Activated T-cell treated with anti-CD3 and anti-CD28 coated beads, Interleukin-2, amount 50 U/mL, for 72 hours (primary cell): Measurements from ENCODE around the gene SLC30A2. TPM values are rescaled to one million over a fixed set of nuclear protein-coding genes. Genes with fewer than 3 reads are reported as not detected.

Experiments
- ATAC-seq, 2 donors: fragments of 150-1000 bp; cut with Tn5 transposase; replicated peaks in 1 of 2; 2 replicates each; pipeline ENCODE4 v1.10.0; 2021; ENCODE audit warnings: moderate library complexity in 2 of 2, mild to moderate bottlenecking in 1 of 2
- DNase-seq, 2 donors: peaks; one replicate each; pipeline ENCODE4 v3.0.0; 2021 to 2022; ENCODE audit warnings: mixed read lengths in 1 of 2
- H3K27ac Mint-ChIP-seq: one replicate; pipeline ENCODE4 v1.8.0; 2022; ENCODE audit warnings: mild to moderate bottlenecking, moderate library complexity, mixed read lengths
- H3K27me3 Mint-ChIP-seq: one replicate; pipeline ENCODE4 v1.8.0; 2022; ENCODE audit warnings: low read depth, mixed read lengths
- H3K36me3 Mint-ChIP-seq, 2 donors: one replicate each; pipeline ENCODE4 v1.8.0; 2022; ENCODE audit warnings: mixed read lengths in 2 of 2, mild to moderate bottlenecking in 1 of 2; ENCODE audit not compliant: insufficient read depth in 2 of 2
- H3K4me1 Mint-ChIP-seq: one replicate; pipeline ENCODE4 v1.8.0; 2022; ENCODE audit warnings: low read depth, mixed read lengths
- H3K4me3 Mint-ChIP-seq, 2 donors: one replicate each; pipeline ENCODE4 v1.8.0; 2022; ENCODE audit warnings: mild to moderate bottlenecking in 2 of 2, mixed read lengths in 2 of 2, moderate library complexity in 2 of 2
- H3K9me3 Mint-ChIP-seq, 2 donors: one replicate each; pipeline ENCODE4 v1.8.0; 2022; ENCODE audit warnings: mixed read lengths in 2 of 2
- total RNA-seq, 2 donors: library from RNA; stranded (reverse); gene quantifications; one replicate each; pipeline ENCODE4 v1.2.3, GENCODE V29; 2022

The SLC30A2 gene
- total RNA-seq, 2 donors from 2014 or later, result not detected

DNA sequence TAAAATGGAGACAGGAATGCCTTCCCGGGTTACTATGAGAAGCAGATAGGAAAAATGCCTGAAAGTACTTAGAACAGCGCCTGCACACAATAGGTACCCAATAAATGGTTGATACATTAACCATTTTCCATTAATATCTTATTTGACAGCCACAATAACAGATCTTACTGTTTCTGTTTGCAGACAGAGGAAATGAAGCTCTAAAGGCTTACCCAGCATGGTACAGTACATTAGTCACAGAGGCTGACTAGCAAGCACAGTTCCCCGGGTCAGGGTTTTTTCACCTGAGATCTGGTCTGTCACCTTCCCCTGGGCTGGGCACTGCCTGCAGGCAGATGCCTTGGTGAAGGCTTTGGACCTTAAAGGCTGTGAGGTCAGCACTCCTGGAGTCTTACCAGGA, 18.6 kb upstream of the SLC30A2 start:
- no peak for ATAC-seq
- Mint-ChIP-seq H3K4me1 (no peaks in the 10 kb centered on the region), H3K9me3 (no peaks in the 10 kb centered on the region), H3K27me3 (peaks cover 24% of the 10 kb centered on the region), H3K36me3 (no peaks in the 10 kb centered on the region), H3K27ac (no peak overlapping the region), H3K4me3 (no peak overlapping the region)
- no peak for DNase-seq

DNA sequence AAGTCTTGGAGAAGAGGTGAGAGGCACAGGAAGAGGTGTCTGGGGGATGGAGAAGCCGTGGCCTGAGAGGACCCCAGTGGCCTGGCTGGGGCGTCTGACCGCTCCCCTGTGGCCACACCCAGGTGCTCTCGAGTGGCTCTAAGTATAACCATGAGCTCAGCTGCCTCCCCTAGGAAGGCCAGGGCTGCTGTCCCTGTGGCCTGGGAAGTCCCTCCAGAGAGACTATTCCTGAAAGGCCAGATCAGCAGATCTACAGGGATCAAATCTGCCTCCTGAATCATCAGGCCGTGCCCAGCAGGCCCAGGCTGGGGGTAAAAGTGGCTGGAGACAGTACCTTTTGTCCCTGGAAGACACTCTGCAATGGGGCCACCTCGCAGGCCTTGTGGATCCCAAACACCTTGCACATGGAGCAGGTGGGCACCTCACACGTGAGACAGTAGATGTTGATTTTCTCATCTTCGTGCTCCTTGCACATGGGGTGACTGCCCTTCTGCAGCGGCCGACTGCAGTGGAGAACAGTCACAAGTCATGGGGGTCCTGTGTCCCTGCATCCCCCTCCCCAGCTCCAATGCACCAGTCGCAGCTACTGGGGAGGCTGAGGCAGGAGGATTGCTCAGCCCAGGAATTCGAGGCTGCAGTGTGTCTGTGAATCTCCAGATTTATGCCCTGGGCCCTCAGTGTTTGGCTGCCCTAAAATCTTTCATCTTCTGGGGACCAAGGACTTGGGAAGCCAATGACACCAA, 15.1 kb upstream of the SLC30A2 start:
- no peak for DNase-seq

DNA sequence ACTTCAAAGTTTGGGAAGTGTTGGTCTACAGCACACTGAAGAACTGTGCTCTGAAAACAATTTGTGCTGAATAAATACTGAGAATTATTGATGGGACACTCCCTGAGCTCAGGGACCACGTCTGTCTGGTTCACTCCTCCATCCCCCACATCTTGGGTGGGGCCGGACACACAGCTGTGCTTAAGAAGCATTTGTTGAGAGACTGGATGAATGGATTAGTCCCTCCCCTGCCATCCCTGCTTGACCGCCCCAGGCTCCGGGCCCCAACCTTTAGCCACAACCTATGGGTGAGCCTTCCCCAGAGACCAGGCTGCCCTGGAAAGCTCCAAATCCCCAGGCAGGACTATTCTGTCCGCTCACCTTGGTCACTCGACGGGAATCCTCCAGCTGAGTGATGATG, 14.0 kb upstream of the SLC30A2 start:
- no peaks in the 10 kb centered on the region for H3K36me3 Mint-ChIP-seq
- ATAC-seq (no peak), DNase-seq (no peak)
- no peaks in the 10 kb centered on the region for H3K9me3 Mint-ChIP-seq
- peaks cover 28% of the 10 kb centered on the region for H3K27me3 Mint-ChIP-seq
- no peak overlapping the region for H3K27ac Mint-ChIP-seq
- H3K4me3 Mint-ChIP-seq, result no peak overlapping the region
- no peaks in the 10 kb centered on the region for H3K4me1 Mint-ChIP-seq

More for the DNA sequence above, 15.1 kb upstream of the SLC30A2 start:
- Mint-ChIP-seq H3K4me3 (no peak overlapping the region), H3K4me1 (no peaks in the 10 kb centered on the region), H3K9me3 (no peaks in the 10 kb centered on the region), H3K27ac (no peak overlapping the region), H3K27me3 (peaks cover 19% of the 10 kb centered on the region), H3K36me3 (no peaks in the 10 kb centered on the region)
- no peak for ATAC-seq

DNA sequence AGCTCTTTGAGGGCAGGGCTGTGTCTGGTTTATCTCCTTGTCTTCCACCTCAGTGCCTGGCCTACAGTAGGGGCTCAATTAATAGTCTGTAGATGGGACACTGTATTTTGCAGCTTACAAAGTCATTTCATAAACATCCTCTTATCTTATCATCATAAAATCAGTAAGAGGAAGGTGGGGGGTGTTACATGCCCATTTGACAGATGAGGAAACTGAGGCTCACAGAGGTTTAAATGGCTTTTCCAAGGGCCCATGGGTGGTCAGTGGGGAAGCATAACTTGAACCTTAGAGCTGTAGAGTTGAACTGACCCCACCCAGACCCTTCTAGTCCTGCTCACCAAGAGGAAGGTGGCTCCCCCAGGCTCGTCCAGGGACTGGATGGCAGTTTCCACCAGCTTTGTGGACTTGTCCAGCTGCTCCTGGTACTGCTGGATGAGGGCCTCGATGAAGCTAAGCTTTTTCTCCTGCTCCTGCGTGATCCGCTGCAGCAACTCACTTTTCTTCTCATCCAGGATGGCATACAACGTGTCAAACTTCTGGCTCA, 12.2 kb upstream of the SLC30A2 start:
- Mint-ChIP-seq H3K9me3 (no peaks in the 10 kb centered on the region), H3K36me3 (no peaks in the 10 kb centered on the region), H3K27me3 (peaks cover 41% of the 10 kb centered on the region), H3K27ac (no peak overlapping the region), H3K4me3 (no peak overlapping the region), H3K4me1 (no peaks in the 10 kb centered on the region)
- DNase-seq (no peak), ATAC-seq (no peak)

DNA sequence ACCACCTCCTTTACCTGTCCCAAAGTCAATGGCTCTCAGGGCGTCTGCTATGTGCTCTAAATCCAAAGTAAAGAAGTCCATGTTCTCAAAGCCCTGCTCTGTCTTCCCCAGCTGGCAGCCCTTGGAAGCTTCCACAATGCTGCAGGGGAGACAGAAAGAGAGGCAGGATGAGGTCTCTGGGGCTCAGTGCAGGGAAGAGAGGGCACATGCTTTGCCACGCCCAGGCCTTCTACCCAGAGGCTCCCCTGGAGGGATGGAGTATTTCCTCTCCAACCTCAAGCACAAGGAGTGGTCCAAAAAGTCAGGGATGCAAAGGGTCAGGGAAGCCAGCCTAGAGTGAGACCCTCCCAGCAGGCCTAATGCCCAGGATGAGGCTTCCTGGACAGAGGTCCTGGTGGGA, 11.3 kb upstream of the SLC30A2 start:
- Mint-ChIP-seq H3K36me3 (no peaks in the 10 kb centered on the region), H3K27me3 (peaks cover 41% of the 10 kb centered on the region), H3K4me3 (no peak overlapping the region), H3K9me3 (no peaks in the 10 kb centered on the region), H3K4me1 (no peaks in the 10 kb centered on the region), H3K27ac (no peak overlapping the region)
- DNase-seq (no peak), ATAC-seq (no peak)

DNA sequence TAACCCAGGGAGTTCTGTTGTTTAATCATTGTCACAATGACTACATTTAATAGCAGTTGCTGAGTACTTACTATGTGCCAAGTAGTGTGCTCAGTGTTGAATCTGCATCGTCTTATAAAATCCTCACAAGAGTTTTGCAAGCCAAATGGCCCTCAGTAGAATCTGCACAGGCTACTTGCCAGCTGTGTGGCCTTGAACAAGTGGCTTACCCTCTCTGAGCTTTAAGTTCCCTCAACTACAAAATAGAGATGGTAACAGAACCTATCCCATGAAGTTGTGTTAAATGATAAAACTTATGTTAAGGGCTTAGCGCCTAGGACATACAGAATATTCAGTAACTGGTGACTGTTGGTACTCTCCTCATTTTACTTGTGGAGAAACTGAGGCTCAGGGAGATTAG, 9.1 kb upstream of the SLC30A2 start:
- ATAC-seq, result no peak
- Mint-ChIP-seq H3K27ac (no peak overlapping the region), H3K36me3 (no peaks in the 10 kb centered on the region), H3K4me3 (no peak overlapping the region), H3K9me3 (no peaks in the 10 kb centered on the region), H3K27me3 (peaks cover 46% of the 10 kb centered on the region), H3K4me1 (no peaks in the 10 kb centered on the region)
- DNase-seq, result no peak

DNA sequence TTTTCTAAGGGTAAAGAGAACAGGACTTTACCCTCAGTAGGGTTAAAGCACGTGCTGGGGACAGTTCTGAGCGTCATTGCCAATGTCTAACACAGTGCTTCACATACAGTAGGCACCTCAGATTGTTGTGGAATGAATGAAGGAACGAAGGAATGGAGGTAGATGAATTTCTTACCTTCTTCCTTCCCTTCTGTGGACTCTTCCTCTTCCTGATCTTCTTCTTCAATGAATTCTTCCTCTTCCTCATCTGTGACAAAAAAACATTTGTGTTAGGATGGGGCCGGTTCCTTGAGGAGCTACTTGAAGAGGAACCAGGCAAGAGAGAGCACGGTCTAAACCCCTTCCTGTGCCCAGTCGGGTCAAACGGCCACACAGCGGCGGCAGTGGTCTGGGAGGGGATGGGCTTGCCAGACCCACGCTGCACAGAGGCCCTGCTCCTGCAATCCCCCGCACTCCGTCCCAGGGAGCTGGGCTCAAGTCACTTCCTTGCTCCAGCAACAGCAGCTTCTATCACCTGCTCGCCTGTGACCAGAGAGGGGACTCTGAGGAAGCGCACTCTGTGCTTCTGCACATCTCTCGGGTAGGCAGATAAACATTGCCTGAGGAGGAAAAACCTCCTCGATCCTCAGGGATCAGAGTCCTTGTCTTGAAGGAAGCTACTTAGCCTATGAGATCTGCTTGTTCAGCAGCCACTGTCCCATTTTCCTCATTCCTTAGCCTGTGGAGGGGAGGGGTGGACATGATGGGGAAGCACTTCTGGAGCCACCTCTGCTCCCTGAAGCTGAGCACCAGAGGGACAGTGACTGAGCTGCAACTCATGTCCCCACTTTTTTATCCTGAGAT, 8.0 kb upstream of the SLC30A2 start:
- H3K27ac Mint-ChIP-seq, result no peak overlapping the region
- no peaks in the 10 kb centered on the region for H3K36me3 Mint-ChIP-seq
- peaks cover 47% of the 10 kb centered on the region for H3K27me3 Mint-ChIP-seq
- no peaks in the 10 kb centered on the region for H3K4me1 Mint-ChIP-seq
- H3K4me3 Mint-ChIP-seq, result no peak overlapping the region
- H3K9me3 Mint-ChIP-seq, result no peaks in the 10 kb centered on the region
- DNase-seq (no peak), ATAC-seq (no peak)

DNA sequence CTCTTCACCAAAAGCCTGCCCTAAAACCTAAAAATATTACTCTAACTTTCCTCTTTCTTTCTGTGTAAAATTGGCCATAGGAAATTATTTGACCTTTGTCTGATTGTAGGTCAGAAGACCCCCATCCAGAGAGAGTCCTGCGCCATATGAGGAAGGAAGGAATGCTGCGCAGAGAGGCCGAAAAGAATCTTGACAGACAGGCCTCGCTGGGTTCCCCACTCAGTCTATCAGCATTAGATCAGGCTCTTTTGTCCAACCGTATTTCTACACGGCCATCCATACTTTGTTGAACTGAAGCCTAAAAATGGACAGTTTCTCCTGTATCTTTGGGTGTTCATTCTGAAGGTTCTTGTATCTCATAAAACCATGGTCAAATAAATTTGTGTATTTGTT, 4.3 kb upstream of the SLC30A2 start:
- Mint-ChIP-seq H3K27me3 (peaks cover 68% of the 10 kb centered on the region), H3K4me1 (no peaks in the 10 kb centered on the region), H3K4me3 (no peak overlapping the region), H3K36me3 (peaks cover 0 to under 1% of the 10 kb centered on the region in 2 donors), H3K9me3 (no peaks in the 10 kb centered on the region), H3K27ac (no peak overlapping the region)
- ATAC-seq (no peak), DNase-seq (no peak)

DNA sequence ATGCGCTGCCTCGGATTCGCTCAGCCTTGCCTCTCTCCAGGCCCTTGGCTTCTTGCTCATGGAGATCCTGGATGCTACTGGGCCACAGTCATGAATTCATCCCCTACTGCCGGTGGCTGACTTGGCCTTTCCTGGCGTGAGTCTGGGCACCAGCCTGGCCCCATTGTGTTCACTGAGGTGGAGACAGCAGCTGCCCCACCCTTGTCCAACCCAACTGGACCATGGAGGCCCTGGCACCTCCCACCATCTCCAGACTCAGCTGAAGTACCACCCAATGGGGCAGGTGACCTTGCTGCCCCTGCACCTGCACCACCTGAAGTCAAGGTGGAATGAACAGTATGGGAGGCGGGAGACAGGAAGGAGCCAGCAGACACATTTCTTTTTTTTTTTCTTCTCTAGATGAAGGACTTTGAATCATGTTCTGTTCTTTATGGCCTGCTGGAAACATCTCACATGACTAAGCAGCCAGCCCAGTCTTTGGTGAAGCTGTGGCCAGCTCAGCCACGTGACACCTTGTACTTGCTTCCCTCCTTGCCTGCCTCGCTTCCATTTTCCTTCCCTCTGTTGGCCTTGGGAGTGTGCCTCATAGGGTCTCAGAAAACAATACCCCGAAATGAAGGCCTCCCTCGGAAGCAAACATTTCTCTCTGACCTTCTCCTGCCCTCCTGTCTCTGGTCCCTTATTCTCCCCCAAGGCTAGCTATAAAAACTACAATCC, 3.8 kb upstream of the SLC30A2 start:
- ATAC-seq, result no peak
- no peak overlapping the region for H3K27ac Mint-ChIP-seq
- peaks cover 68% of the 10 kb centered on the region for H3K27me3 Mint-ChIP-seq

DNA sequence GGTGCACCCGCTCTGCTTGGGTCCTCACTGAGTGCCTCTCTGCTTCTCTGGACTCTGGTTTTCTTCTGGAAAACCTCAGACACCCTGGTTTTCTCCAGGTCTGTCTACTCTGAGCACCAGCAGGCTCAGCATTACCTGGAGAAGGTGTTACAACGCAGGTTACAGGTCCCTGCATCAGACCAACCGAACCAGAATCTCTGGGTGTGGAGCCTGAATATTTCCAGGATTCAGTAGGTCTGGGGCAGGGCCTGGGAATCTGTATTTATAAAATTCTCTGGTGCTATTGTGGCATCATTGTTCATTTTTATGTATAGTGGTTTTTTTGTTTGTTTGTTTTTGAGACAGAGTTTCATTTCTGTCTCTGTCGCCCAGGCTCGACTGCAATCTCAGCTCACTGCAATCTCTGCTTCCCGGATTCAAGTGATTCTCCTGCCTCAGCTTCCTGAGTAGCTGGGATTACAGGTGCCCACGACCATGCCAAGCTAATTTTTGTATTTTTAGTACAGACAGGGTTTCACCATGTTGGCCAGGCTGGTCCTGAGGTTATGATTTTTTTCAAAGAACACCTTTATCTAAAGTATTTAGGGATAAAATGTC, 1.5 kb upstream of the SLC30A2 start:
- no peak overlapping the region for H3K4me3 Mint-ChIP-seq
- no peak overlapping the region for H3K27ac Mint-ChIP-seq
- H3K27me3 Mint-ChIP-seq, result peaks cover 69% of the 10 kb centered on the region
- ATAC-seq, result no peak
- no peaks in the 10 kb centered on the region for H3K9me3 Mint-ChIP-seq
- DNase-seq, result no peak
- H3K36me3 Mint-ChIP-seq, result peaks cover 1 to 3% of the 10 kb centered on the region in 2 donors
- H3K4me1 Mint-ChIP-seq, result no peaks in the 10 kb centered on the region

More for the DNA sequence above, 3.8 kb upstream of the SLC30A2 start:
- Mint-ChIP-seq H3K4me1 (no peaks in the 10 kb centered on the region), H3K36me3 (peaks cover 1 to 3% of the 10 kb centered on the region in 2 donors), H3K4me3 (no peak overlapping the region), H3K9me3 (no peaks in the 10 kb centered on the region)
- DNase-seq, result no peak

DNA sequence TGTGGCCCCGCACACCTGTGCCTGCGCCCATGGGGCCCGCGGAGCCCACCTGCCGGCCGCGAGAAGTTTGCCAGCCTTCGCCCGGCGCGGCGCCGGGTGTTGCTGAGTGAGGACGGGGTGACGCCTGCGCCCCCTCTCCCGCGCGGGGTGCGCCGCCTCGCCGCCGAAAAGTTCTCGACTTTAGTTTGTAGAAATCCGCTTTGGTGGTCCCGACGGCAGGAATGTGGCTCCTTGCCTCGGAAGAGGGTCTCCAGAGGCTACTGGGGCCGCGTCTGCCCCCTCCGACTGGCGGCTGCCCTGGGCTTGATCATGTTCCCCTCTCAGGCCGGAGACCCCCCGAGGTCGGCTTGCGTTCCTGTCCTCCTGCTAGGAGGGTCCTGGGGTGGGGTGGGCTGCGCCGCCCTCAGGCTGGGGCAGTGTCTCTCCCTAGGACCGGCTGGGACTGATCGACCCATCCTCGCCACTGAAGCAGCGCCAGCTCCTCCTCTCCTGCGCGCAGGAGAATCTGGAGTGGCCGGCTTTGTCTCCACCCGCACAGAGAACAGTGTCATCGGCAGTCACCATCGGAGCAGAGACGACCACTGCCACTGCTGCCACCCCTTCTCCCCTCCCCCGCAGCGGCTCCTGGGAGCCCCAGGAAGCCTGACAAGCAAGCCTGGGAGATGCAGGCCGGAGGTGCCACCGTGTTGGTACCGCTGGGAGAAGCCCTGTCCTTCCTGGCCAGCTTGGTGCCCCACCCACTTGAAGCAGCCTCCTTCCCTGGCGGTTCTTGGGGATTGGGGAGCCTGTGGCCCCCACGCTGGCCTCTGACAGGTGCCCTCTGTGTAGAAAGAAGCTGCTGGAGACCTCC, 553 bp upstream of the SLC30A2 start:
- Mint-ChIP-seq H3K27ac (no peak overlapping the region), H3K36me3 (peaks cover 1 to 3% of the 10 kb centered on the region in 2 donors), H3K4me1 (no peaks in the 10 kb centered on the region), H3K27me3 (peaks cover 69% of the 10 kb centered on the region), H3K9me3 (no peaks in the 10 kb centered on the region), H3K4me3 (peak overlapping the region; percentile 34 to 39)
- ATAC-seq (peak in 1 of 2 donors; percentile 13), DNase-seq (no peak)
